ENCODE data around the gene MYH8. TPM values are rescaled to one million over a fixed set of nuclear protein-coding genes. Genes with fewer than 3 reads are reported as not detected.
A peak's percentile ranks its signal among the peaks of the same experiment; 100 is the strongest.

The MYH8 gene
- total and polyA plus RNA-seq, 2 experiments from 2014 or later, result not detected

GRCh38 chr17:10457952-10458351 lies 36.2 kb upstream of the MYH8 start:
- no peaks in the 10 kb centered on the region for H3K27me3 ChIP-seq
- H3K4me3 ChIP-seq, result no peak overlapping the region
- H3K27ac ChIP-seq, result no peak overlapping the region
- H3K9me3 ChIP-seq (ENCODE audit: low read depth), result no peaks in the 10 kb centered on the region
- H3K4me1 ChIP-seq (ENCODE audit: low read depth), result no peaks in the 10 kb centered on the region
- no peaks in the 10 kb centered on the region for H3K36me3 ChIP-seq
- DNase-seq (ENCODE audit: low read depth in 1 of 2, low spot score in 1 of 2), result no peak
- TF ChIP-seq CTCF (IDR thresholded peaks at IDR 0.05; ENCODE audit: low read depth, low read length), result no peak

GRCh38 chr17:10447026-10447931 lies 25.5 kb upstream of the MYH8 start:
- no peaks in the 10 kb centered on the region for H3K27me3 ChIP-seq

GRCh38 chr17:10439816-10440215 lies 18.1 kb upstream of the MYH8 start:
- Histone ChIP-seq H3K4me3 (no peak overlapping the region), H3K27ac (no peak overlapping the region), H3K36me3 (no peaks in the 10 kb centered on the region), H3K9me3 (ENCODE audit: low read depth) (no peaks in the 10 kb centered on the region), H3K4me1 (ENCODE audit: low read depth) (no peaks in the 10 kb centered on the region), H3K27me3 (no peaks in the 10 kb centered on the region)
- peak in 1 of 2 donors; percentile 11 for DNase-seq (ENCODE audit: low read depth in 1 of 2, low spot score in 1 of 2)
- no peak for TF ChIP-seq CTCF (IDR thresholded peaks at IDR 0.05; ENCODE audit: low read depth, low read length)

More at GRCh38 chr17:10447026-10447931, 25.5 kb upstream of the MYH8 start:
- peak in 1 of 2 donors; percentile 37 for DNase-seq (ENCODE audit: low read depth in 1 of 2, low spot score in 1 of 2)
- no peaks in the 10 kb centered on the region for H3K4me1 ChIP-seq (ENCODE audit: low read depth)
- no peak overlapping the region for H3K4me3 ChIP-seq
- no peaks in the 10 kb centered on the region for H3K9me3 ChIP-seq (ENCODE audit: low read depth)
- no peak for TF ChIP-seq CTCF (IDR thresholded peaks at IDR 0.05; ENCODE audit: low read depth, low read length)
- H3K27ac ChIP-seq, result no peak overlapping the region
- H3K36me3 ChIP-seq, result no peaks in the 10 kb centered on the region

GRCh38 chr17:10435096-10435495 lies 13.3 kb upstream of the MYH8 start:
- Histone ChIP-seq H3K9me3 (ENCODE audit: low read depth) (no peaks in the 10 kb centered on the region), H3K27me3 (no peaks in the 10 kb centered on the region)

GRCh38 chr17:10429421-10430045 lies 7.8 kb upstream of the MYH8 start:
- no peak for TF ChIP-seq CTCF (IDR thresholded peaks at IDR 0.05; ENCODE audit: low read depth, low read length)
- Histone ChIP-seq H3K9me3 (ENCODE audit: low read depth) (no peaks in the 10 kb centered on the region), H3K27me3 (no peaks in the 10 kb centered on the region), H3K4me1 (ENCODE audit: low read depth) (no peaks in the 10 kb centered on the region), H3K4me3 (no peak overlapping the region), H3K36me3 (no peaks in the 10 kb centered on the region), H3K27ac (no peak overlapping the region)
- DNase-seq (ENCODE audit: low read depth in 1 of 2, low spot score in 1 of 2), result peak in 1 of 2 donors; percentile 53

More at GRCh38 chr17:10435096-10435495, 13.3 kb upstream of the MYH8 start:
- Histone ChIP-seq H3K4me1 (ENCODE audit: low read depth) (no peaks in the 10 kb centered on the region), H3K4me3 (no peak overlapping the region), H3K36me3 (no peaks in the 10 kb centered on the region), H3K27ac (no peak overlapping the region)
- peak in 1 of 2 donors; percentile 19 for DNase-seq (ENCODE audit: low read depth in 1 of 2, low spot score in 1 of 2)
- TF ChIP-seq CTCF (IDR thresholded peaks at IDR 0.05; ENCODE audit: low read depth, low read length), result no peak

All from cardiac muscle cell (in vitro differentiated cells and primary cell).